Neural progenitor cell (in vitro differentiated cells): ENCODE measurements around the gene APOBEC3F. TPM values are rescaled to one million over a fixed set of nuclear protein-coding genes. Genes with fewer than 3 reads are reported as not detected.

ENCODE experiments used
- DNase-seq: peaks from one replicate; pipeline ENCODE4 v3.0.0-alpha.2; 2016; ENCODE audit warnings: low spot score
- H2AFZ ChIP-seq: fragments of 200-600 bp; sonication (generic); replicated peaks from 2 replicates; pipeline ENCODE4 v1.6.1; 2016; ENCODE audit warnings: antibody characterized with exemption
- H3F3A ChIP-seq: fragments of 200-600 bp; sonication (generic); 2 replicates; pipeline ENCODE4 v1.6.1; 2016; ENCODE audit warnings: antibody characterized with exemption, low read depth
- H3K27ac ChIP-seq: fragments of 200-600 bp; sonication (generic); 2 replicates; pipeline ENCODE4 v1.5.1; 2016; ENCODE audit warnings: mild to moderate bottlenecking
- H3K27me3 ChIP-seq: fragments of 200-600 bp; sonication (generic); 2 replicates; pipeline ENCODE4 v1.6.1; 2016; ENCODE audit warnings: mild to moderate bottlenecking, moderate library complexity
- H3K36me3 ChIP-seq: fragments of 200-600 bp; sonication (generic); 2 replicates; pipeline ENCODE4 v1.5.1; 2016
- H3K4me1 ChIP-seq: fragments of 200-600 bp; sonication (generic); 2 replicates; pipeline ENCODE4 v1.6.1; 2016; ENCODE audit warnings: mixed run types
- H3K4me2 ChIP-seq: fragments of 200-600 bp; sonication (generic); 2 replicates; pipeline ENCODE4 v1.6.1; 2016
- H3K4me3 ChIP-seq: fragments of 200-600 bp; sonication (generic); 2 replicates; pipeline ENCODE4 v1.5.1; 2016
- H3K79me2 ChIP-seq: fragments of 200-600 bp; sonication (generic); 2 replicates; pipeline ENCODE4 v1.6.1; 2016; ENCODE audit warnings: low read depth
- H3K9ac ChIP-seq: fragments of 200-600 bp; sonication (generic); 2 replicates; pipeline ENCODE4 v1.6.1; 2016
- H3K9me3 ChIP-seq: fragments of 200-600 bp; sonication (generic); 2 replicates; pipeline ENCODE4 v1.5.1; 2016; ENCODE audit warnings: low read depth
- H4K20me1 ChIP-seq: fragments of 200-600 bp; sonication (generic); 2 replicates; pipeline ENCODE4 v1.6.1; 2016; ENCODE audit warnings: low read depth
- H3K27ac Mint-ChIP-seq: 3 replicates; pipeline ENCODE4 v1.8.0; 2021; ENCODE audit warnings: mixed read lengths
- H3K27me3 Mint-ChIP-seq: 2 replicates; pipeline ENCODE4 v1.8.0; 2022; ENCODE audit warnings: low read depth, mild to moderate bottlenecking, inconsistent platforms, moderate library complexity, mixed read lengths; ENCODE audit not compliant: insufficient read depth
- H3K36me3 Mint-ChIP-seq: 3 replicates; pipeline ENCODE4 v1.8.0; 2021; ENCODE audit warnings: mixed read lengths
- H3K4me1 Mint-ChIP-seq: 3 replicates; pipeline ENCODE4 v1.8.0; 2021; ENCODE audit warnings: mixed read lengths
- H3K4me3 Mint-ChIP-seq: 3 replicates; pipeline ENCODE4 v1.8.0; 2021; ENCODE audit warnings: mild to moderate bottlenecking, moderate library complexity, mixed read lengths
- H3K9me3 Mint-ChIP-seq: 3 replicates; pipeline ENCODE4 v1.8.0; 2020; ENCODE audit warnings: mixed read lengths
- CTCF ChIP-seq: fragments of 200-600 bp; sonication (generic); IDR thresholded peaks from 2 replicates; pipeline ENCODE4 v1.5.1; 2017; ENCODE audit warnings: antibody characterized with exemption, mild to moderate bottlenecking
- EZH2 ChIP-seq: fragments of 200-600 bp; sonication (generic); IDR thresholded peaks from 2 replicates; pipeline ENCODE4 v1.6.1; 2017; ENCODE audit warnings: antibody characterized with exemption, mild to moderate bottlenecking, moderate library complexity
- EZH2phosphoT487 ChIP-seq: fragments of 200-600 bp; sonication (generic); IDR thresholded peaks from 2 replicates; pipeline ENCODE4 v1.6.1; 2017; ENCODE audit warnings: antibody characterized with exemption
- total RNA-seq: library from RNA; depleted of rRNA; stranded (reverse); fragments of >200 nt; gene quantifications from 2 replicates; pipeline ENCODE4 v1.2.3, GENCODE V29; 2015; ENCODE audit warnings: low replicate concordance

The APOBEC3F gene
- total RNA-seq, 1 donor from 2014 or later, result 0.45 TPM

- DNase-seq, result no peak
- peaks cover 4% of the 10 kb centered on the region for H3K27me3 Mint-ChIP-seq
- no peak overlapping the region for H3K27ac Mint-ChIP-seq
- H3K4me3 ChIP-seq, result no peak overlapping the region
- no peaks in the 10 kb centered on the region for H3K36me3 ChIP-seq
- no peak for TF ChIP-seq EZH2phosphoT487
- no peak for TF ChIP-seq CTCF
- no peak for TF ChIP-seq EZH2
- H3K9ac ChIP-seq, result no peak overlapping the region
- no peak overlapping the region for H3K4me2 ChIP-seq
- no peaks in the 10 kb centered on the region for H3K36me3 Mint-ChIP-seq
- no peaks in the 10 kb centered on the region for H3K9me3 ChIP-seq
- no peak overlapping the region for H3K4me3 Mint-ChIP-seq
- H2AFZ ChIP-seq, result no peak overlapping the region
- no peaks in the 10 kb centered on the region for H4K20me1 ChIP-seq
- H3K9me3 Mint-ChIP-seq, result no peaks in the 10 kb centered on the region
- peaks cover 11% of the 10 kb centered on the region for H3K4me1 ChIP-seq
- H3K4me1 Mint-ChIP-seq, result peaks cover 24% of the 10 kb centered on the region
- no peaks in the 10 kb centered on the region for H3K79me2 ChIP-seq
- no peaks in the 10 kb centered on the region for H3K27me3 ChIP-seq
- no peak overlapping the region for H3K27ac ChIP-seq
- peaks cover 4% of the 10 kb centered on the region for H3F3A ChIP-seq
Measured at GRCh38 chr22:39083212-39084165, 42.8 kb downstream of the APOBEC3F start.

GRCh38 chr22:39084666-39085065, 44.0 kb downstream of the APOBEC3F start:
- no peak overlapping the region for H3K4me3 ChIP-seq
- H3K4me1 Mint-ChIP-seq, result peaks cover 25% of the 10 kb centered on the region

GRCh38 chr22:39087098-39087497, 46.4 kb downstream of the APOBEC3F start:
- H4K20me1 ChIP-seq, result no peaks in the 10 kb centered on the region
- Mint-ChIP-seq H3K27me3 (peaks cover 6% of the 10 kb centered on the region), H3K4me3 (no peak overlapping the region), H3K9me3 (no peaks in the 10 kb centered on the region), H3K4me1 (peaks cover 19% of the 10 kb centered on the region), H3K27ac (no peak overlapping the region), H3K36me3 (no peaks in the 10 kb centered on the region)
- peak overlapping the region; percentile 57 for H2AFZ ChIP-seq
- no peak overlapping the region for H3K27ac ChIP-seq
- TF ChIP-seq EZH2phosphoT487 (no peak), CTCF (no peak), EZH2 (no peak)
- no peaks in the 10 kb centered on the region for H3K27me3 ChIP-seq
- H3K4me1 ChIP-seq, result peaks cover 11% of the 10 kb centered on the region
- H3K4me3 ChIP-seq, result no peak overlapping the region
- H3K9me3 ChIP-seq, result no peaks in the 10 kb centered on the region
- no peak overlapping the region for H3K4me2 ChIP-seq
- peaks cover 4% of the 10 kb centered on the region for H3F3A ChIP-seq
- no peak overlapping the region for H3K9ac ChIP-seq
- DNase-seq, result no peak
- no peaks in the 10 kb centered on the region for H3K36me3 ChIP-seq
- H3K79me2 ChIP-seq, result no peaks in the 10 kb centered on the region

More at GRCh38 chr22:39084666-39085065, 44.0 kb downstream of the APOBEC3F start:
- Histone ChIP-seq H3K4me1 (peaks cover 11% of the 10 kb centered on the region), H3K4me2 (no peak overlapping the region), H3K9ac (no peak overlapping the region), H3K36me3 (no peaks in the 10 kb centered on the region), H3K27ac (no peak overlapping the region), H4K20me1 (no peaks in the 10 kb centered on the region), H3F3A (peaks cover 4% of the 10 kb centered on the region), H3K79me2 (no peaks in the 10 kb centered on the region), H3K27me3 (no peaks in the 10 kb centered on the region), H3K9me3 (no peaks in the 10 kb centered on the region), H2AFZ (no peak overlapping the region)
- Mint-ChIP-seq H3K27me3 (peaks cover 4% of the 10 kb centered on the region), H3K27ac (no peak overlapping the region), H3K36me3 (no peaks in the 10 kb centered on the region), H3K4me3 (no peak overlapping the region), H3K9me3 (no peaks in the 10 kb centered on the region)
- TF ChIP-seq EZH2 (no peak), EZH2phosphoT487 (no peak)
- no peak for DNase-seq
